Prostate gland (tissue), 2 donors: ENCODE data around the gene ECT2L.

Experiments
- POLR2A ChIP-seq: fragments of 450-650 bp; IDR thresholded peaks from one replicate; pipeline ENCODE4 v1.6.1; 2016; ENCODE audit warnings: antibody characterized with exemption, mild to moderate bottlenecking
- POLR2AphosphoS5 ChIP-seq: sonication (generic); formaldehyde crosslinking; IDR thresholded peaks from one replicate; pipeline ENCODE4 v1.6.1; 2017; ENCODE audit warnings: antibody characterized with exemption
- TF ChIP-seq, protein P1 (sequence below), 4 experiments: fragments of 200-600 bp in 2 of 4; fragments of 450-650 bp in 2 of 4; sonication (generic) in 2 of 4; IDR thresholded peaks; 1 replicate in 3 of 4; 2 replicates in 1 of 4; pipeline ENCODE4 v1.5.1; 2016 to 2019; ENCODE audit warnings: antibody characterized with exemption in 4 of 4, mild to moderate bottlenecking in 2 of 4, moderate library complexity in 2 of 4

DNA sequence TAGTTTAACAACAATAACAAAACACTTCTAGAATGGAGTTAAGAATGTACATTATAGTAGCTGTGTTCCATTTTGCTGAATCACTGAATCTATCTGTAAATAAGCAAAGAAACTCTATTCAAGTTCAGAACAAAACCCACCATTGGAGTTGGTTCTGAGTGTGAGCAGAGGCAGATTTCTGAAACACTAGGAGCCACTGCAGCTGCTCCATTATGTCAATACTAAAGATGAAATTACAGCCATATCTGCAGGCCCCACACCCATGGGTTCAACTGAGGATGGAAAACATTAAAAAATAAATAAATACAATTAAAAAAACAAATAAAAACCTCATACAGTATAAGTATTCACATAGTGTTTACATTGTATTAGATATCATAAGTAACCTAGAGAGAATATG is 101.1 kb downstream of the ECT2L start:
- TF ChIP-seq, protein P1, sequence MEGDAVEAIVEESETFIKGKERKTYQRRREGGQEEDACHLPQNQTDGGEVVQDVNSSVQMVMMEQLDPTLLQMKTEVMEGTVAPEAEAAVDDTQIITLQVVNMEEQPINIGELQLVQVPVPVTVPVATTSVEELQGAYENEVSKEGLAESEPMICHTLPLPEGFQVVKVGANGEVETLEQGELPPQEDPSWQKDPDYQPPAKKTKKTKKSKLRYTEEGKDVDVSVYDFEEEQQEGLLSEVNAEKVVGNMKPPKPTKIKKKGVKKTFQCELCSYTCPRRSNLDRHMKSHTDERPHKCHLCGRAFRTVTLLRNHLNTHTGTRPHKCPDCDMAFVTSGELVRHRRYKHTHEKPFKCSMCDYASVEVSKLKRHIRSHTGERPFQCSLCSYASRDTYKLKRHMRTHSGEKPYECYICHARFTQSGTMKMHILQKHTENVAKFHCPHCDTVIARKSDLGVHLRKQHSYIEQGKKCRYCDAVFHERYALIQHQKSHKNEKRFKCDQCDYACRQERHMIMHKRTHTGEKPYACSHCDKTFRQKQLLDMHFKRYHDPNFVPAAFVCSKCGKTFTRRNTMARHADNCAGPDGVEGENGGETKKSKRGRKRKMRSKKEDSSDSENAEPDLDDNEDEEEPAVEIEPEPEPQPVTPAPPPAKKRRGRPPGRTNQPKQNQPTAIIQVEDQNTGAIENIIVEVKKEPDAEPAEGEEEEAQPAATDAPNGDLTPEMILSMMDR (IDR thresholded peaks at IDR 0.05): no peak
- TF ChIP-seq POLR2A (no peak), POLR2AphosphoS5 (no peak)
